OCI-LY1 (cell line): ENCODE results near the gene RGL4.
"Not testable (repeated sequence)": the region's sequence is repeated elsewhere in the genome, so short reads cannot be mapped to it uniquely, and the experiment has no call there.

Source experiments
- H2AFZ ChIP-seq: fragments of 200-600 bp; sonication (generic), shearing (Covaris generic); 2 replicates; pipeline ENCODE4 v1.6.0; 2014; ENCODE audit warnings: antibody characterized with exemption, mild to moderate bottlenecking, low read length
- H3F3A ChIP-seq: fragments of 200-600 bp; sonication (generic), shearing (Covaris generic); 2 replicates; pipeline ENCODE4 v1.6.0; 2014; ENCODE audit warnings: mild to moderate bottlenecking, antibody characterized with exemption, low read length, moderate library complexity; ENCODE audit not compliant: insufficient read depth
- H3K27ac ChIP-seq: fragments of 200-600 bp; sonication (generic); 2 replicates; pipeline ENCODE4 v1.5.1; 2014; ENCODE audit warnings: low read length, mixed run types, mild to moderate bottlenecking, low read depth; ENCODE audit not compliant: poor library complexity, severe bottlenecking
- H3K27me3 ChIP-seq: fragments of 200-600 bp; sonication (generic); 2 replicates; pipeline ENCODE4 v1.6.0; 2014; ENCODE audit warnings: antibody characterized with exemption, mild to moderate bottlenecking, low read length, moderate library complexity; ENCODE audit not compliant: insufficient read depth
- H3K36me3 ChIP-seq: fragments of 200-600 bp; sonication (generic); 2 replicates; pipeline ENCODE4 v1.6.1; 2014; ENCODE audit warnings: mild to moderate bottlenecking, antibody characterized with exemption, low read length, moderate library complexity, mixed read lengths; ENCODE audit not compliant: insufficient read depth
- H3K4me1 ChIP-seq: fragments of 200-600 bp; sonication (generic); 2 replicates; pipeline ENCODE4 v1.5.1; 2014; ENCODE audit warnings: mild to moderate bottlenecking, low read length, moderate library complexity; ENCODE audit not compliant: insufficient read depth, severe bottlenecking
- H3K4me2 ChIP-seq: fragments of 200-600 bp; sonication (generic), shearing (Covaris generic); 2 replicates; pipeline ENCODE4 v1.6.1; 2014; ENCODE audit warnings: low read length
- H3K4me3 ChIP-seq: fragments of 200-600 bp; sonication (generic); 2 replicates; pipeline ENCODE4 v1.5.1; 2014; ENCODE audit warnings: low read length, low read depth, mild to moderate bottlenecking, mixed read lengths; ENCODE audit not compliant: poor library complexity, severe bottlenecking
- H3K79me2 ChIP-seq: fragments of 200-600 bp; shearing (Covaris generic); 2 replicates; pipeline ENCODE4 v1.6.1; 2016; ENCODE audit warnings: mixed run types, low read length, mixed read lengths; ENCODE audit not compliant: insufficient read depth
- H3K9ac ChIP-seq: fragments of 200-600 bp; sonication (generic), shearing (Covaris generic); 2 replicates; pipeline ENCODE4 v1.6.1; 2014; ENCODE audit warnings: mild to moderate bottlenecking, low read length, mixed read lengths
- H3K9me2 ChIP-seq: fragments of 200-600 bp; sonication (generic), shearing (Covaris generic); 2 replicates; pipeline ENCODE4 v1.6.1; 2014; ENCODE audit warnings: low read depth, mild to moderate bottlenecking, low read length, mixed read lengths
- H3K9me3 ChIP-seq: fragments of 200-600 bp; shearing (Covaris generic); 2 replicates; pipeline ENCODE4 v1.6.1; 2014; ENCODE audit warnings: low read length, mixed read lengths
- H4K20me1 ChIP-seq: fragments of 200-600 bp; sonication (generic), shearing (Covaris generic); 2 replicates; pipeline ENCODE4 v1.6.0; 2016; ENCODE audit warnings: mild to moderate bottlenecking, low read length; ENCODE audit not compliant: insufficient read depth
- CTCF ChIP-seq: fragments of 200-600 bp; sonication (generic), shearing (Covaris generic); IDR thresholded peaks from 2 replicates; pipeline ENCODE4 v1.5.1; 2017; ENCODE audit warnings: mild to moderate bottlenecking, antibody characterized with exemption, low read length, moderate library complexity, mixed read lengths
- EZH2 ChIP-seq: fragments of 200-600 bp; sonication (generic), shearing (Covaris generic); IDR thresholded peaks from 2 replicates; pipeline ENCODE4 v1.8.0; 2017; ENCODE audit warnings: borderline replicate concordance, mixed run types, mild to moderate bottlenecking, antibody characterized with exemption, low read length, moderate library complexity, mixed read lengths

Gene RGL4

GRCh38 chr22:23690713-23691112, at the start of gene RGL4:
RGL4 (plus strand) TSS chr22:23691013; CDS start chr22:23692031, 1,018 bp downstream.
- Histone ChIP-seq H3F3A (no peaks in the 10 kb centered on the region), H2AFZ (no peak within 1 kb of the TSS), H3K27me3 (no peaks in the 10 kb centered on the region), H3K4me1 (peaks cover 2% of the 10 kb centered on the region), H3K4me2 (no peak within 1 kb of the TSS), H3K9me3 (no peaks in the 10 kb centered on the region), H3K79me2 (no peaks in the 10 kb centered on the region), H4K20me1 (no peaks in the 10 kb centered on the region), H3K4me3 (no peak within 1 kb of the TSS), H3K9me2 (no peaks in the 10 kb centered on the region), H3K9ac (no peak within 1 kb of the TSS), H3K27ac (no peak within 1 kb of the TSS), H3K36me3 (peaks cover 44% of the 10 kb centered on the region)
- TF ChIP-seq EZH2 = no peak
- no peak for TF ChIP-seq CTCF

GRCh38 chr22:23646526-23646925, 44.3 kb upstream of the RGL4 start:
- not testable (repeated sequence) for H3K36me3 ChIP-seq, H3K4me2 ChIP-seq, H3K27ac ChIP-seq, H3K9me2 ChIP-seq, H3K4me3 ChIP-seq, H3K9ac ChIP-seq, H4K20me1 ChIP-seq, H3K27me3 ChIP-seq, H3F3A ChIP-seq, H3K9me3 ChIP-seq, H3K4me1 ChIP-seq, H2AFZ ChIP-seq, H3K79me2 ChIP-seq

GRCh38 chr22:23649071-23649501, 41.7 kb upstream of the RGL4 start:
- Histone ChIP-seq H3K4me2 (no peak overlapping the region), H3K27me3 (no peaks in the 10 kb centered on the region), H2AFZ (no peak overlapping the region), H3F3A (no peaks in the 10 kb centered on the region), H3K36me3 (no peaks in the 10 kb centered on the region), H3K4me3 (no peak overlapping the region), H3K9me2 (no peaks in the 10 kb centered on the region), H3K9ac (no peak overlapping the region), H3K9me3 (no peaks in the 10 kb centered on the region), H3K79me2 (no peaks in the 10 kb centered on the region), H3K27ac (no peak overlapping the region), H3K4me1 (no peaks in the 10 kb centered on the region), H4K20me1 (no peaks in the 10 kb centered on the region)
- TF ChIP-seq CTCF (no peak), EZH2 (no peak)

GRCh38 chr22:23651676-23652075, 39.1 kb upstream of the RGL4 start:
- Histone ChIP-seq H3K79me2 (no peaks in the 10 kb centered on the region), H3K4me3 (no peak overlapping the region), H4K20me1 (no peaks in the 10 kb centered on the region), H3K27me3 (no peaks in the 10 kb centered on the region), H3K9ac (no peak overlapping the region), H3K27ac (no peak overlapping the region), H3K4me2 (no peak overlapping the region), H3F3A (no peaks in the 10 kb centered on the region), H3K9me3 (no peaks in the 10 kb centered on the region), H3K4me1 (no peaks in the 10 kb centered on the region), H2AFZ (no peak overlapping the region), H3K36me3 (no peaks in the 10 kb centered on the region), H3K9me2 (no peaks in the 10 kb centered on the region)
- no peak for TF ChIP-seq EZH2
- no peak for TF ChIP-seq CTCF
